ENCODE results near the gene SERPINB1.

DNA sequence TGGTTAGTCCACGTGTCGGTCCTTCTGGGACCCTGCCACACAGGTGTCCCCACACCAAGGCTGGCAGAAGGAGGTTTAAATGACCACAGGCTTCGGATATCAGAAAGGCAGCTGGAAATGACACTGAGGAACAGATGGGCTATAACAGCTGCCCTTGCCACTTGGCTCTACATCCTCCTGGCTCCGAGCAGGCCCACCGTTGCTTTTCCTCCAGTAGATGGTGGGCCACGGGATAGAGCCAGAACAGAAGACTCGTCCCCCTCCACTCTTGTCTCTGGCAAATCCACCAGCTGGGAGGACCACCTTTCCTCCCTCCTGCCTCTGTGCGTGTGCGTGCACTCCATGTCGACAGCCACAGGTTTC, 58.9 kb downstream of the SERPINB1 start:
- TF ChIP-seq EZH2 (IDR thresholded peaks at IDR 0.05) (no peak), POLR2AphosphoS5 (IDR thresholded peaks at IDR 0.05; ENCODE audit: borderline replicate concordance, low read depth, low read length) (no peak)
